Measurements from ENCODE around the gene MET.
A peak's percentile ranks its signal among the peaks of the same experiment; 100 is the strongest.
"Not testable (repeated sequence)": the region's sequence is repeated elsewhere in the genome, so short reads cannot be mapped to it uniquely, and the experiment has no call there.

MET gene

GRCh38 chr7:116698930-116699721 lies 27.1 kb downstream of the MET start:
- DNase-seq (ENCODE audit: low spot score), result no peak

- no peak for DNase-seq (ENCODE audit: low spot score)
Observed at GRCh38 chr7:116699722-116700120, 27.7 kb downstream of the MET start.

DNA sequence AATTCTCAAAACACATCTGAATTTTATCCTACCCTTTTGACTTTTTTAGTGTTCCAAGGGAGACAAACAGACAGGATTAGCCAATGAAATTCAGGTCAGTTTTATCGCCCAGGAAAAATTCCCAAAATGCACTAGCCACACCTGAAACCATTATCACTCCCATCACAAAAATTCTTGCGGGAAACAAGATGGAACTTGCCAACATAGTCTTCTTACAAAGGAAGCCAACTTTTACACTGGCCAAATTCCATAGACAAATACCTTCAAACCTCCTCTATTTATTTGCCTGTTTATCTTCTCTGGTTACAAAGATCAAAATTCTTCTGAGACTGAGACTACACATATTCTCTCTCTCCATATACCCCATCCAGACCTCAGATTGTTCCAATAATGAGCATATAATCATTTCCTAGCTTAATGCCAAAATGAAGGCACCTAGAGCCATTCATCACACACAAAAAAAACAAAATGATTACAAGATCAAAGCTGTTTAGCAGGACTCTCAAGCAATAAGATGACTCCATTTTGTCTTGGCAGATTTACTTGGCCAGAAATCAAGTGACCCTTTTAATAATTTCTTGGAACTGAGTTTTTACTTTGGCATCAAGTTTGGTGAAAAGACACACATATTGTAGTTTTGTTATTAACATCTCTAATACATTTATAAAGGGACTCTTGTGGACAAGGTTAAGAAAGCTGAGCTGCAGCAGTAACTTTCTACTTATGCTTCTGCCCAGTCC lies 30.2 kb downstream of the MET start:
- DNase-seq (ENCODE audit: low spot score), result no peak

DNA sequence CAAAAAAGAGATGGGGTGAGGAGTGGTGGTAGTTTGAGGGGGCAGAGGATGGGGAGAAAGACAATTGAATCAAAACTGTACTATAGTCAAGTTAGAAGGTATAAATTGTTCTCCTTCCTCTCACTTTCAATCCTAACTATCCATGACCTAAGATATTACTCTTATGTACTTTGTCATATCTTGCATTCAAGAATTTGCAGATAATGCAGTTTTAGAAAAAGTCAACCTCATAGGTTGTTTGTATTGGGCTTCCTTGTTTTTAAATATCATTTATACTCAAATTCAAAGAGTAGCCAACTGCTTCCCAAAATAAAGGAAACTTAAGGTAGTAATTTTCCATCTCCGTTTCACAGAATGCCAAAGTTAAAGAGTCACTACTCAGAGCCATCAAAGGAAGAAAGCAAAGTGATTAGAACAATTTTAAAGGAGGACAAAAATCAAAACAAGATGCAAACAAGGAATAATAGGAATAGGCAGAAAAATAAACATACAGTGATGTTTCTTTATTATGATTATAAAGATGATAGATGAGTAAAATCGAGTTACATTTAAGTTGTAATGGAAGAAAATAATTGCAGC lies 32.7 kb downstream of the MET start:
- DNase-seq (ENCODE audit: low spot score), result no peak

DNA sequence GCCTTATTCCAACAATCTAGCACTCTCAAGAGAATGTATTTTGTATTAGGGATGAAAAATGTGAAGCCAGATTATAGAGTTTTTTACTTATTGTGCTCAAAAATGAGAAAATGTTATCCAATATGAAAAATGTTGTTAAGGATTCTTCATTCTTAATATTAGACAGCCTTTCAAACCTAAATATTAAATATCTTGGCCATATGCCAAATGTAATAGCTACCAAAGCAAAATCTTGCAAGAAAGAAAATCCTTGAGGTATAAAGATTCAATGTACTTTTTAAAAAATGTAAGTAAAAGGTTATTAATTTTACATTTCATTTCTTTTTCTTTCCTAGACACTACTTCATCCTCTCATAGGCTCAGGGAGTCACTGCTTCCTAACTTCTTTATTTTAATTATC lies 33.4 kb downstream of the MET start:
- no peak for DNase-seq (ENCODE audit: low spot score)

- DNase-seq (ENCODE audit: low spot score), result no peak
Observed at GRCh38 chr7:116706668-116707126, 34.7 kb downstream of the MET start.

- DNase-seq (ENCODE audit: low spot score), result no peak
Observed at GRCh38 chr7:116707289-116707688, 35.3 kb downstream of the MET start.

GRCh38 chr7:116708248-116708647 lies 36.3 kb downstream of the MET start:
- no peak for DNase-seq (ENCODE audit: low spot score)

DNA sequence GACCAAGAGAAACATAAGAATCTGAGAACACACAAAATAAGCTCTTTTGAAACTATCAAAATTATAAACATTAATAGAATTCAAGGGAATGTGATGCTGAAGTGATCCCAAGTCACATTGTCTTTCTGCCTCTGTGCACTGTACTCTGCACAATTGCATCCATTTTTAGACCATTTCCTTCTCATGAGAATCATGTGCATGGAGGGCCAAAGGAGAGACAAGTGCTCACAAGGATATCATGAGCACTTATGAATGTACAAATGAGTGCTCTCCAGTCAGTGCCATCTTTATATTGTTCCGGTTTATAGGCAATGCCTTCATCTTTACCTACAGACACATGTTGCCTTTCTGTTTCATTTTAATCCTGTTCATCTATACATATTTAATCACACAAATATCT lies 36.9 kb downstream of the MET start:
- no peak for DNase-seq (ENCODE audit: low spot score)

DNA sequence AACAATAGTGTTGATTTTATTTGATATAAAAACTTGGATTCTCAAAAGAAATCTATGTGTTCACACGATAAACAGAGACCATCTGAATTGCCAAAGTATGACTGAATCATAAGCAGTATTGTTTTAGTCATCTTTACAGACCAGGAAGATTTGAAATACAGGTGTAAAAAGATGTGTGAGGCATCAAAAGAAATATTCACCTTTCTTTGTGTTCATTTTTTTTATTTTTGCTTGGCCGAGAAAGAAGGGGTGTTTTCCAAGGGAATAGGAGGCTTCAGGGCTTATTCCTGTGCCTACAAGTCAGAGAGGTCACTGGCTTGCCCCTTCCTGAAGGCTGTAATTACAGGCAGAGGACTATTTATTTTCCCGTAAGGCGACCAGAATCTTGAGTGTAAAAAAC lies 37.3 kb downstream of the MET start:
- DNase-seq (ENCODE audit: low spot score), result no peak

- no peak for DNase-seq (ENCODE audit: low spot score)
Observed at GRCh38 chr7:116710764-116711452, 38.9 kb downstream of the MET start.

DNA sequence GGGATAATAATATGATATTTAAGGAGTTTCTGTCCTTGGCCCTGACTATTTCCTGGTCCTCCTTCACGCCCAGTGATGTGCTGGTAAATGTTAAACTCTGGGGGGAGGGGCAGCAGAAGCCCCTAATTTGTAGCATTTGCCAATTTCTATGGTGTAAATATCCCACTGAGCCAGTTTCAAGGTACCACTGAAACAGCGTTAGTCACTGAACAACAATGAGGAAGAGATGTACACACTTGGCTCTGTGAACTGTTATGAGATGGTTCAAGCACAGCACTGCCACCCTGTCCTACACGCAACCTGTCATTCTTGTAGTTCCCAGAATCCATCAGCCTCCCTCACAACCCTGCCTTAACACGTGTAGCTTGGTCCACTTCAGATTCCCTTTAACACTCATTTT lies 39.8 kb downstream of the MET start:
- DNase-seq (ENCODE audit: low spot score), result no peak

- DNase-seq (ENCODE audit: low spot score), result no peak
Observed at GRCh38 chr7:116713500-116713899, 41.5 kb downstream of the MET start.

GRCh38 chr7:116713918-116714317 lies 41.9 kb downstream of the MET start:
- peak; percentile 16 for DNase-seq (ENCODE audit: low spot score)

- DNase-seq (ENCODE audit: low spot score), result no peak
Observed at GRCh38 chr7:116715077-116715476, 43.1 kb downstream of the MET start.

GRCh38 chr7:116717137-116717536 lies 45.1 kb downstream of the MET start:
- DNase-seq (ENCODE audit: low spot score), result no peak

DNA sequence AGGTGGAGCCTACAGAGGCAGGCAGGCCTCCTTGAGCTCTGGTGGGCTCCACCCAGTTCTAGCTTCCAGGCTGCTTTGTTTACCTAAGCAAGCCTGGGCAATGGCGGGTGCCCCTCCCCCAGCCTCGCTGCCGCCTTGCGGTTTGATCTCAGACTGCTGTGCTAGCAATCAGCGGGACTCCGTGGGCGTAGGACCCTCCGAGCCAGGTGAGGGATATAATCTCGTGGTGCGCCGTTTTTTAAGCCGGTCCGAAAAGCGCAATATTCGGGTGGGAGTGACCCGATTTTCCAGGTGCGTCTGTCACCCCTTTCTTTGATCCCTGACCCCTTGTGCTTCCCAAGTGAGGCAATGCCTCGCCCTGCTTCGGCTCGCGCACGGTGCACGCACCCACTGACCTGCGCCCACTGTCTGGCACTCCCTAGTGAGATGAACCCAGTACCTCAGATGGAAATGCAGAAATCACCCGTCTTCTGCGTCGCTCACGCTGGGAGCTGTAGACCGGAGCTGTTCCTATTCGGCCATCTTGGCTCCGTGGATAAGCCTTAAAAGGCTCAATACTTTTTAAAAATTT lies 52.0 kb downstream of the MET start:
- DNase-seq (ENCODE audit: low spot score), result not testable (repeated sequence)

- DNase-seq (ENCODE audit: low spot score), result no peak
Observed at GRCh38 chr7:116724560-116725231, 52.7 kb downstream of the MET start.

GRCh38 chr7:116726149-116726548 lies 54.2 kb downstream of the MET start:
- DNase-seq (ENCODE audit: low spot score), result no peak

- no peak for DNase-seq (ENCODE audit: low spot score)
Observed at GRCh38 chr7:116726713-116727431, 54.9 kb downstream of the MET start.

- no peak for DNase-seq (ENCODE audit: low spot score)
Observed at GRCh38 chr7:116727432-116728009, 55.5 kb downstream of the MET start.
